SK-N-SH treated with all-trans-retinoic acid at 6 μM for 48 hours (cell line): ENCODE measurements around the gene PTPRD.

Source experiments
- ATAC-seq: fragments of 200-7000 bp; cut with Tn5 transposase; 3 replicates; pipeline ENCODE4 v1.9.1; 2020; ENCODE audit warnings: mild to moderate bottlenecking, moderate library complexity
- ARNTL ChIP-seq: fragments of 450-650 bp; formaldehyde crosslinking; IDR thresholded peaks from 2 replicates; pipeline ENCODE4 v1.5.0; 2020; ENCODE audit warnings: low read depth, mild to moderate bottlenecking, moderate library complexity, borderline replicate concordance
- BACH2 ChIP-seq: fragments of 250-450 bp; sonication (Bioruptor Pico); IDR thresholded peaks from 2 replicates; pipeline ENCODE4 v1.9.0; 2021; ENCODE audit warnings: mild to moderate bottlenecking, borderline replicate concordance
- CSDC2 ChIP-seq: fragments of 250-450 bp; sonication (Bioruptor Pico); IDR thresholded peaks from 2 replicates; pipeline ENCODE4 v1.5.0; 2020; ENCODE audit warnings: mild to moderate bottlenecking, moderate library complexity
- ESRRG ChIP-seq: fragments of 250-450 bp; sonication (Bioruptor Pico); IDR thresholded peaks from 2 replicates; pipeline ENCODE4 v1.6.1; 2021; ENCODE audit warnings: mild to moderate bottlenecking
- ISL1 ChIP-seq: fragments of 250-450 bp; sonication (Bioruptor Pico); IDR thresholded peaks from 2 replicates; pipeline ENCODE4 v2.1.2; 2022; ENCODE audit warnings: mild to moderate bottlenecking, moderate library complexity
- OSR1 ChIP-seq: fragments of 250-450 bp; sonication (Bioruptor Pico); IDR thresholded peaks from 2 replicates; pipeline ENCODE4 v1.8.0; 2022; ENCODE audit warnings: moderate library complexity, mild to moderate bottlenecking, inconsistent platforms
- PPARA ChIP-seq: fragments of 250-450 bp; sonication (Bioruptor Pico); IDR thresholded peaks from 2 replicates; pipeline ENCODE4 v1.5.0; 2020; ENCODE audit warnings: mild to moderate bottlenecking, borderline replicate concordance
- RARB ChIP-seq: fragments of 250-450 bp; sonication (Bioruptor Pico); IDR thresholded peaks from 2 replicates; pipeline ENCODE4 v1.8.0; 2021; ENCODE audit warnings: mild to moderate bottlenecking, moderate library complexity
- SNAI2 ChIP-seq: fragments of 250-450 bp; sonication (Bioruptor Pico); IDR thresholded peaks from 2 replicates; pipeline ENCODE4 v1.5.0; 2020; ENCODE audit warnings: mild to moderate bottlenecking, moderate library complexity
- TCF4 ChIP-seq: fragments of 250-450 bp; sonication (Bioruptor Pico); IDR thresholded peaks from 2 replicates; pipeline ENCODE4 v1.8.0; 2021; ENCODE audit warnings: mild to moderate bottlenecking, moderate library complexity, borderline replicate concordance
- TOX ChIP-seq: fragments of 250-450 bp; sonication (Bioruptor Pico); IDR thresholded peaks from 2 replicates; pipeline ENCODE4 v1.8.0; 2021; ENCODE audit warnings: mild to moderate bottlenecking, moderate library complexity, borderline replicate concordance
- ZC3H10 ChIP-seq: fragments of 250-450 bp; sonication (Bioruptor Pico); IDR thresholded peaks from 2 replicates; pipeline ENCODE4 v1.5.1; 2021; ENCODE audit warnings: mild to moderate bottlenecking, moderate library complexity
- ZFP3 ChIP-seq: fragments of 250-450 bp; sonication (Bioruptor Pico); IDR thresholded peaks from 2 replicates; pipeline ENCODE4 v1.5.0; 2020; ENCODE audit warnings: mild to moderate bottlenecking, moderate library complexity
- ZFP30 ChIP-seq: fragments of 450-650 bp; formaldehyde crosslinking; IDR thresholded peaks from 2 replicates; pipeline ENCODE4 v1.5.0; 2022; ENCODE audit warnings: mild to moderate bottlenecking, moderate library complexity
- ZNF565 ChIP-seq: fragments of 450-650 bp; formaldehyde crosslinking; conservative IDR thresholded peaks from 2 replicates; pipeline ENCODE4 v1.5.0; 2020; ENCODE audit warnings: low read depth, mild to moderate bottlenecking, moderate library complexity
- ZNF70 ChIP-seq: fragments of 450-650 bp; formaldehyde crosslinking; IDR thresholded peaks from 2 replicates; pipeline ENCODE4 v1.5.0; 2020; ENCODE audit warnings: mild to moderate bottlenecking, moderate library complexity
- ZNF8 ChIP-seq: fragments of 450-650 bp; formaldehyde crosslinking; IDR thresholded peaks from 2 replicates; pipeline ENCODE4 v1.5.0; 2020; ENCODE audit warnings: mild to moderate bottlenecking, moderate library complexity
- TF ChIP-seq, protein P1 (sequence below): fragments of 250-450 bp; sonication (Bioruptor Pico); IDR thresholded peaks from 2 replicates; pipeline ENCODE4 v1.5.1; 2021; ENCODE audit warnings: mild to moderate bottlenecking, moderate library complexity
- TF ChIP-seq, protein P2 (sequence below): fragments of 250-450 bp; sonication (Bioruptor Pico); IDR thresholded peaks from 2 replicates; pipeline ENCODE4 v1.8.0; 2021; ENCODE audit warnings: low read depth, mild to moderate bottlenecking, moderate library complexity, borderline replicate concordance
- TF ChIP-seq, protein P3 (sequence below): fragments of 250-450 bp; sonication (Bioruptor Pico); IDR thresholded peaks from 2 replicates; pipeline ENCODE4 v1.5.0; 2020; ENCODE audit warnings: mild to moderate bottlenecking, moderate library complexity
- TF ChIP-seq, protein P4 (sequence below): fragments of 250-450 bp; sonication (Bioruptor Pico); IDR thresholded peaks from 2 replicates; pipeline ENCODE4 v1.5.1; 2020; ENCODE audit warnings: low read depth, mild to moderate bottlenecking, moderate library complexity
- TF ChIP-seq, protein P5 (sequence below): fragments of 250-450 bp; sonication (Bioruptor Pico); IDR thresholded peaks from 2 replicates; pipeline ENCODE4 v1.8.0; 2020; ENCODE audit warnings: mild to moderate bottlenecking, moderate library complexity, borderline replicate concordance

Gene PTPRD

DNA sequence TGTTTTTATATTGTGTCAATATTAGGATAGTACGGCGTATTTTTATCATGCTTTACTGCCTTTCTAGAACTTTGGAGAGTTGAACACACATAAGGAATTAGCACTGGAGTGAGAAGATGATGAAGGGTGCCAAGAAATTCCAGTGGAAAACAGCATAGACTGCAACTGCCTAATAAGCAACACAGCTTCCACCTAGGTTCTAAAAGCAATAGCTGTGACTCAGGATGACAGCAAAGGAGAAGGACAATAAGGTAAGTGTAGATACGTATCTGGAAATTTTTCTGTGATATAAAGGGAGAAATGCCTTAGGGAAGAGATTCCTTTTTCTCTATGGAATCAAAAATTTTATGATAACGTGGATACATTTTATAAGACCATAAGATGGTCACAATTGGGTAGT lies 7.4 kb downstream of the PTPRD start:
- no peak for TF ChIP-seq OSR1 (CRISPR knock-in tag)
- no peak for TF ChIP-seq ZC3H10
- no peak for TF ChIP-seq ZFP3 (CRISPR knock-in tag)
- no peak for TF ChIP-seq ZFP30
- no peak for TF ChIP-seq TOX (CRISPR knock-in tag)
- TF ChIP-seq, protein P1, sequence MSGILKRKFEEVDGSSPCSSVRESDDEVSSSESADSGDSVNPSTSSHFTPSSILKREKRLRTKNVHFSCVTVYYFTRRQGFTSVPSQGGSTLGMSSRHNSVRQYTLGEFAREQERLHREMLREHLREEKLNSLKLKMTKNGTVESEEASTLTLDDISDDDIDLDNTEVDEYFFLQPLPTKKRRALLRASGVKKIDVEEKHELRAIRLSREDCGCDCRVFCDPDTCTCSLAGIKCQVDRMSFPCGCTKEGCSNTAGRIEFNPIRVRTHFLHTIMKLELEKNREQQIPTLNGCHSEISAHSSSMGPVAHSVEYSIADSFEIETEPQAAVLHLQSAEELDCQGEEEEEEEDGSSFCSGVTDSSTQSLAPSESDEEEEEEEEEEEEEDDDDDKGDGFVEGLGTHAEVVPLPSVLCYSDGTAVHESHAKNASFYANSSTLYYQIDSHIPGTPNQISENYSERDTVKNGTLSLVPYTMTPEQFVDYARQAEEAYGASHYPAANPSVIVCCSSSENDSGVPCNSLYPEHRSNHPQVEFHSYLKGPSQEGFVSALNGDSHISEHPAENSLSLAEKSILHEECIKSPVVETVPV (CRISPR knock-in tag): no peak
- no peak for TF ChIP-seq ZNF565
- TF ChIP-seq CSDC2 (CRISPR knock-in tag): no peak
- TF ChIP-seq, protein P2, sequence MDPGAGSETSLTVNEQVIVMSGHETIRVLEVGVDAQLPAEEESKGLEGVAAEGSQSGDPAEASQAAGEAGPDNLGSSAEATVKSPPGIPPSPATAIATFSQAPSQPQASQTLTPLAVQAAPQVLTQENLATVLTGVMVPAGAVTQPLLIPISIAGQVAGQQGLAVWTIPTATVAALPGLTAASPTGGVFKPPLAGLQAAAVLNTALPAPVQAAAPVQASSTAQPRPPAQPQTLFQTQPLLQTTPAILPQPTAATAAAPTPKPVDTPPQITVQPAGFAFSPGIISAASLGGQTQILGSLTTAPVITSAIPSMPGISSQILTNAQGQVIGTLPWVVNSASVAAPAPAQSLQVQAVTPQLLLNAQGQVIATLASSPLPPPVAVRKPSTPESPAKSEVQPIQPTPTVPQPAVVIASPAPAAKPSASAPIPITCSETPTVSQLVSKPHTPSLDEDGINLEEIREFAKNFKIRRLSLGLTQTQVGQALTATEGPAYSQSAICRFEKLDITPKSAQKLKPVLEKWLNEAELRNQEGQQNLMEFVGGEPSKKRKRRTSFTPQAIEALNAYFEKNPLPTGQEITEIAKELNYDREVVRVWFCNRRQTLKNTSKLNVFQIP: no peak
- TF ChIP-seq ZNF70: no peak
- TF ChIP-seq PPARA (CRISPR knock-in tag): no peak
- TF ChIP-seq ESRRG: no peak
- no peak for TF ChIP-seq BACH2 (CRISPR knock-in tag)
- no peak for TF ChIP-seq RARB
- TF ChIP-seq, protein P3, sequence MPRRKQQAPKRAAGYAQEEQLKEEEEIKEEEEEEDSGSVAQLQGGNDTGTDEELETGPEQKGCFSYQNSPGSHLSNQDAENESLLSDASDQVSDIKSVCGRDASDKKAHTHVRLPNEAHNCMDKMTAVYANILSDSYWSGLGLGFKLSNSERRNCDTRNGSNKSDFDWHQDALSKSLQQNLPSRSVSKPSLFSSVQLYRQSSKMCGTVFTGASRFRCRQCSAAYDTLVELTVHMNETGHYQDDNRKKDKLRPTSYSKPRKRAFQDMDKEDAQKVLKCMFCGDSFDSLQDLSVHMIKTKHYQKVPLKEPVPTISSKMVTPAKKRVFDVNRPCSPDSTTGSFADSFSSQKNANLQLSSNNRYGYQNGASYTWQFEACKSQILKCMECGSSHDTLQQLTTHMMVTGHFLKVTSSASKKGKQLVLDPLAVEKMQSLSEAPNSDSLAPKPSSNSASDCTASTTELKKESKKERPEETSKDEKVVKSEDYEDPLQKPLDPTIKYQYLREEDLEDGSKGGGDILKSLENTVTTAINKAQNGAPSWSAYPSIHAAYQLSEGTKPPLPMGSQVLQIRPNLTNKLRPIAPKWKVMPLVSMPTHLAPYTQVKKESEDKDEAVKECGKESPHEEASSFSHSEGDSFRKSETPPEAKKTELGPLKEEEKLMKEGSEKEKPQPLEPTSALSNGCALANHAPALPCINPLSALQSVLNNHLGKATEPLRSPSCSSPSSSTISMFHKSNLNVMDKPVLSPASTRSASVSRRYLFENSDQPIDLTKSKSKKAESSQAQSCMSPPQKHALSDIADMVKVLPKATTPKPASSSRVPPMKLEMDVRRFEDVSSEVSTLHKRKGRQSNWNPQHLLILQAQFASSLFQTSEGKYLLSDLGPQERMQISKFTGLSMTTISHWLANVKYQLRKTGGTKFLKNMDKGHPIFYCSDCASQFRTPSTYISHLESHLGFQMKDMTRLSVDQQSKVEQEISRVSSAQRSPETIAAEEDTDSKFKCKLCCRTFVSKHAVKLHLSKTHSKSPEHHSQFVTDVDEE (CRISPR knock-in tag): no peak
- no peak for TF ChIP-seq ARNTL
- no peak for ATAC-seq

DNA sequence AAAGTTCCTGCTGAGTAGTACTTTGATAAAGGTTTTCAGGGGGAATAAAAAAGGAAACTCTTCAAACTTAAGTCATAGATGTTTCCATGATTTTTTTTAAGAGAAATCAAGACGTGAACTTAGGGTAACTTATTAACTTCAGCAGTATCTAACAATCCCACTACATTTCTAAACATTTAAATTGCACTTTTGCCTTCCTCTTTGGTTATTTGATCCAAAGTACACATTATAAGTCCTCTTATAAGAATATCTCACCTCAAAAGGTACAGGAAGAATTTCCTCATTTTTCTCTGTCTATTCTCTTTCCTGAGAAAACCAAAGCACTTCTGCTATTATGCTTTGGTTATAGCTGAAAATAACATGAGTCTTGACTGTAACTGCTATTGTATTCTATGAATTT lies 7.9 kb downstream of the PTPRD start:
- no peak for TF ChIP-seq ISL1
- no peak for ATAC-seq

DNA sequence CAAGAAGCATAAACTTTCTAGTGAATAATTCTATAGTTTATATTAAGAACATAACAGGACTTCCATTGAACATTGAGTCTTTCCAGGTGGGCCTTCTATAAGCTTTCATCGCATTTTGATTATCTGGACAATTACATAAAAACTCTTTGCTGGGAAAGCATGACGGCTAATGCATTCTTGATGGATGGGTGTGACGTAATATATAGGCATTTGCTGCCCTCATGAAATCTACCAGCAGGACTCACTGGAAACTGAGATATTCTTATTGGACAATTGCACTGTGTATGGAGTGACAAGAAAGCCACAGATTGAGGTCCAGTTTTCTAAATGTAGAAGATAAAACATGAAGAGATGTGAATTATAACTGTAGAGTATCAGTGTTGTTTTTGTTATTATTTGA lies 15.0 kb downstream of the PTPRD start:
- no peak for ATAC-seq
- TF ChIP-seq, protein P4, sequence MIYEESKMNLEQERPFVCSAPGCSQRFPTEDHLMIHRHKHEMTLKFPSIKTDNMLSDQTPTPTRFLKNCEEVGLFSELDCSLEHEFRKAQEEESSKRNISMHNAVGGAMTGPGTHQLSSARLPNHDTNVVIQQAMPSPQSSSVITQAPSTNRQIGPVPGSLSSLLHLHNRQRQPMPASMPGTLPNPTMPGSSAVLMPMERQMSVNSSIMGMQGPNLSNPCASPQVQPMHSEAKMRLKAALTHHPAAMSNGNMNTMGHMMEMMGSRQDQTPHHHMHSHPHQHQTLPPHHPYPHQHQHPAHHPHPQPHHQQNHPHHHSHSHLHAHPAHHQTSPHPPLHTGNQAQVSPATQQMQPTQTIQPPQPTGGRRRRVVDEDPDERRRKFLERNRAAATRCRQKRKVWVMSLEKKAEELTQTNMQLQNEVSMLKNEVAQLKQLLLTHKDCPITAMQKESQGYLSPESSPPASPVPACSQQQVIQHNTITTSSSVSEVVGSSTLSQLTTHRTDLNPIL: no peak
- TF ChIP-seq, protein P5, sequence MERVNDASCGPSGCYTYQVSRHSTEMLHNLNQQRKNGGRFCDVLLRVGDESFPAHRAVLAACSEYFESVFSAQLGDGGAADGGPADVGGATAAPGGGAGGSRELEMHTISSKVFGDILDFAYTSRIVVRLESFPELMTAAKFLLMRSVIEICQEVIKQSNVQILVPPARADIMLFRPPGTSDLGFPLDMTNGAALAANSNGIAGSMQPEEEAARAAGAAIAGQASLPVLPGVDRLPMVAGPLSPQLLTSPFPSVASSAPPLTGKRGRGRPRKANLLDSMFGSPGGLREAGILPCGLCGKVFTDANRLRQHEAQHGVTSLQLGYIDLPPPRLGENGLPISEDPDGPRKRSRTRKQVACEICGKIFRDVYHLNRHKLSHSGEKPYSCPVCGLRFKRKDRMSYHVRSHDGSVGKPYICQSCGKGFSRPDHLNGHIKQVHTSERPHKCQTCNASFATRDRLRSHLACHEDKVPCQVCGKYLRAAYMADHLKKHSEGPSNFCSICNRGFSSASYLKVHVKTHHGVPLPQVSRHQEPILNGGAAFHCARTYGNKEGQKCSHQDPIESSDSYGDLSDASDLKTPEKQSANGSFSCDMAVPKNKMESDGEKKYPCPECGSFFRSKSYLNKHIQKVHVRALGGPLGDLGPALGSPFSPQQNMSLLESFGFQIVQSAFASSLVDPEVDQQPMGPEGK (CRISPR knock-in tag): no peak
- TF ChIP-seq ARNTL (no peak), TOX (CRISPR knock-in tag) (no peak), ESRRG (no peak), ZFP30 (no peak), ISL1 (no peak), CSDC2 (CRISPR knock-in tag) (no peak), ZNF8 (CRISPR knock-in tag) (no peak), ZFP3 (CRISPR knock-in tag) (no peak), BACH2 (CRISPR knock-in tag) (no peak), ZNF70 (no peak), PPARA (CRISPR knock-in tag) (no peak), TCF4 (no peak), OSR1 (CRISPR knock-in tag) (no peak), SNAI2 (no peak), ZNF565 (no peak)
- TF ChIP-seq, protein P3 (CRISPR knock-in tag): no peak
- TF ChIP-seq, protein P1 (CRISPR knock-in tag): no peak
